ENCODE data around the gene RBP2.

The RBP2 gene

GRCh38 chr3:139458348-139458747 is 18.0 kb downstream of the RBP2 start:
- no peak overlapping the region for H3K4me3 ChIP-seq (ENCODE audit: low read depth, low read length)
- H4K91ac ChIP-seq (ENCODE audit: low read depth, low read length): no peak overlapping the region
- H4K12ac ChIP-seq (ENCODE audit: low read depth, low read length): no peak overlapping the region
- no peak overlapping the region for H3K4ac ChIP-seq (ENCODE audit: low read depth, low read length)
- H3K79me2 ChIP-seq (ENCODE audit: control insufficient read depth, insufficient read depth, low read length, poor library complexity): no peaks in the 10 kb centered on the region
- H3K4me1 ChIP-seq (ENCODE audit: control insufficient read depth in 1 of 2, insufficient read depth in 2 of 2, low read length in 2 of 2): no peaks in the 10 kb centered on the region
- H4K8ac ChIP-seq (ENCODE audit: low read depth, low read length): no peak overlapping the region
- no peak for DNase-seq
- H2BK12ac ChIP-seq (ENCODE audit: low read length): no peak overlapping the region
- no CpG with 5 or more reads among the region's 7 CpGs for WGBS (ENCODE audit: extremely low coverage, insufficient coverage, insufficient read length)
- H3K9me3 ChIP-seq (ENCODE audit: insufficient read depth, low read depth, low read length): no peaks in the 10 kb centered on the region
- H3K79me1 ChIP-seq (ENCODE audit: low read length): no peaks in the 10 kb centered on the region
- H3K27me3 ChIP-seq (ENCODE audit: insufficient read depth, low read length): no peaks in the 10 kb centered on the region
- no peak overlapping the region for H3K27ac ChIP-seq (ENCODE audit: low read depth, low read length)
- H3K4me2 ChIP-seq (ENCODE audit: low read length): no peak overlapping the region
- H3K9ac ChIP-seq (ENCODE audit: low read length): no peak overlapping the region
- H2BK5ac ChIP-seq (ENCODE audit: low read depth, low read length, poor library complexity): no peak overlapping the region
- no peak overlapping the region for H2AFZ ChIP-seq (ENCODE audit: insufficient read depth, low read length, poor library complexity)
- no peak overlapping the region for H2BK120ac ChIP-seq (ENCODE audit: insufficient read depth, low read length, poor library complexity)
- no peak overlapping the region for H3K18ac ChIP-seq (ENCODE audit: low read length)
- H3K36me3 ChIP-seq (ENCODE audit: control insufficient read depth in 1 of 2, insufficient read depth in 2 of 2, low read length in 2 of 2): no peaks in the 10 kb centered on the region
- no peak overlapping the region for H2AK5ac ChIP-seq (ENCODE audit: low read length)
- no peak overlapping the region for H3K14ac ChIP-seq (ENCODE audit: low read length)
- no peak overlapping the region for H3K23ac ChIP-seq (ENCODE audit: low read length)

GRCh38 chr3:139457066-139457465 is 19.2 kb downstream of the RBP2 start:
- WGBS (ENCODE audit: extremely low coverage, insufficient coverage, insufficient read length): no CpG with 5 or more reads among the region's 3 CpGs
- no peak for DNase-seq
- H2AK5ac ChIP-seq (ENCODE audit: low read length): no peak overlapping the region
- H3K14ac ChIP-seq (ENCODE audit: low read length): no peak overlapping the region
- H4K91ac ChIP-seq (ENCODE audit: low read depth, low read length): no peak overlapping the region
- H3K9ac ChIP-seq (ENCODE audit: low read length): no peak overlapping the region
- no peak overlapping the region for H3K4me3 ChIP-seq (ENCODE audit: low read depth, low read length)
- no peaks in the 10 kb centered on the region for H3K36me3 ChIP-seq (ENCODE audit: control insufficient read depth in 1 of 2, insufficient read depth in 2 of 2, low read length in 2 of 2)
- no peak overlapping the region for H3K27ac ChIP-seq (ENCODE audit: low read depth, low read length)
- no peak overlapping the region for H4K12ac ChIP-seq (ENCODE audit: low read depth, low read length)
- no peak overlapping the region for H3K23ac ChIP-seq (ENCODE audit: low read length)
- H3K27me3 ChIP-seq (ENCODE audit: insufficient read depth, low read length): no peaks in the 10 kb centered on the region
- no peak overlapping the region for H2BK12ac ChIP-seq (ENCODE audit: low read length)
- H3K4me2 ChIP-seq (ENCODE audit: low read length): no peak overlapping the region
- H2BK120ac ChIP-seq (ENCODE audit: insufficient read depth, low read length, poor library complexity): no peak overlapping the region
- no peak overlapping the region for H2AFZ ChIP-seq (ENCODE audit: insufficient read depth, low read length, poor library complexity)
- H4K8ac ChIP-seq (ENCODE audit: low read depth, low read length): no peak overlapping the region
- no peaks in the 10 kb centered on the region for H3K79me2 ChIP-seq (ENCODE audit: control insufficient read depth, insufficient read depth, low read length, poor library complexity)
- H3K4ac ChIP-seq (ENCODE audit: low read depth, low read length): no peak overlapping the region
- H3K4me1 ChIP-seq (ENCODE audit: control insufficient read depth in 1 of 2, insufficient read depth in 2 of 2, low read length in 2 of 2): no peaks in the 10 kb centered on the region
- H3K9me3 ChIP-seq (ENCODE audit: insufficient read depth, low read depth, low read length): no peaks in the 10 kb centered on the region
- no peaks in the 10 kb centered on the region for H3K79me1 ChIP-seq (ENCODE audit: low read length)
- no peak overlapping the region for H3K18ac ChIP-seq (ENCODE audit: low read length)
- no peak overlapping the region for H2BK5ac ChIP-seq (ENCODE audit: low read depth, low read length, poor library complexity)

GRCh38 chr3:139456386-139456785 is 19.9 kb downstream of the RBP2 start:
- DNase-seq: no peak
- H3K36me3 ChIP-seq (ENCODE audit: control insufficient read depth in 1 of 2, insufficient read depth in 2 of 2, low read length in 2 of 2): no peaks in the 10 kb centered on the region
- H3K4me1 ChIP-seq (ENCODE audit: control insufficient read depth in 1 of 2, insufficient read depth in 2 of 2, low read length in 2 of 2): no peaks in the 10 kb centered on the region
- no peak overlapping the region for H4K12ac ChIP-seq (ENCODE audit: low read depth, low read length)
- no peak overlapping the region for H2BK5ac ChIP-seq (ENCODE audit: low read depth, low read length, poor library complexity)
- H3K14ac ChIP-seq (ENCODE audit: low read length): no peak overlapping the region
- H4K8ac ChIP-seq (ENCODE audit: low read depth, low read length): no peak overlapping the region
- no peaks in the 10 kb centered on the region for H3K27me3 ChIP-seq (ENCODE audit: insufficient read depth, low read length)
- WGBS (ENCODE audit: extremely low coverage, insufficient coverage, insufficient read length): no CpG with 5 or more reads among the region's 4 CpGs
- no peak overlapping the region for H3K27ac ChIP-seq (ENCODE audit: low read depth, low read length)
- H3K9me3 ChIP-seq (ENCODE audit: insufficient read depth, low read depth, low read length): no peaks in the 10 kb centered on the region
- H3K79me2 ChIP-seq (ENCODE audit: control insufficient read depth, insufficient read depth, low read length, poor library complexity): no peaks in the 10 kb centered on the region
- H2AK5ac ChIP-seq (ENCODE audit: low read length): no peak overlapping the region
- H3K18ac ChIP-seq (ENCODE audit: low read length): no peak overlapping the region
- no peak overlapping the region for H3K9ac ChIP-seq (ENCODE audit: low read length)
- no peak overlapping the region for H2AFZ ChIP-seq (ENCODE audit: insufficient read depth, low read length, poor library complexity)
- no peak overlapping the region for H3K4me2 ChIP-seq (ENCODE audit: low read length)
- no peak overlapping the region for H3K4ac ChIP-seq (ENCODE audit: low read depth, low read length)
- H2BK12ac ChIP-seq (ENCODE audit: low read length): no peak overlapping the region
- no peak overlapping the region for H3K4me3 ChIP-seq (ENCODE audit: low read depth, low read length)
- H2BK120ac ChIP-seq (ENCODE audit: insufficient read depth, low read length, poor library complexity): no peak overlapping the region
- no peak overlapping the region for H4K91ac ChIP-seq (ENCODE audit: low read depth, low read length)
- H3K23ac ChIP-seq (ENCODE audit: low read length): no peak overlapping the region
- H3K79me1 ChIP-seq (ENCODE audit: low read length): no peaks in the 10 kb centered on the region

GRCh38 chr3:139455855-139456254 is 20.5 kb downstream of the RBP2 start:
- Histone ChIP-seq H4K8ac (ENCODE audit: low read depth, low read length) (no peak overlapping the region), H3K18ac (ENCODE audit: low read length) (no peak overlapping the region), H2AFZ (ENCODE audit: insufficient read depth, low read length, poor library complexity) (no peak overlapping the region), H2AK5ac (ENCODE audit: low read length) (no peak overlapping the region), H3K4me1 (ENCODE audit: control insufficient read depth in 1 of 2, insufficient read depth in 2 of 2, low read length in 2 of 2) (no peaks in the 10 kb centered on the region), H4K91ac (ENCODE audit: low read depth, low read length) (no peak overlapping the region), H3K9ac (ENCODE audit: low read length) (no peak overlapping the region), H3K9me3 (ENCODE audit: insufficient read depth, low read depth, low read length) (no peaks in the 10 kb centered on the region), H3K79me2 (ENCODE audit: control insufficient read depth, insufficient read depth, low read length, poor library complexity) (no peaks in the 10 kb centered on the region), H3K4ac (ENCODE audit: low read depth, low read length) (no peak overlapping the region), H3K4me3 (ENCODE audit: low read depth, low read length) (no peak overlapping the region), H3K79me1 (ENCODE audit: low read length) (no peaks in the 10 kb centered on the region), H2BK120ac (ENCODE audit: insufficient read depth, low read length, poor library complexity) (no peak overlapping the region), H3K14ac (ENCODE audit: low read length) (no peak overlapping the region), H2BK12ac (ENCODE audit: low read length) (no peak overlapping the region), H3K23ac (ENCODE audit: low read length) (no peak overlapping the region), H3K4me2 (ENCODE audit: low read length) (no peak overlapping the region), H4K12ac (ENCODE audit: low read depth, low read length) (no peak overlapping the region), H2BK5ac (ENCODE audit: low read depth, low read length, poor library complexity) (no peak overlapping the region), H3K27ac (ENCODE audit: low read depth, low read length) (no peak overlapping the region), H3K27me3 (ENCODE audit: insufficient read depth, low read length) (no peaks in the 10 kb centered on the region), H3K36me3 (ENCODE audit: control insufficient read depth in 1 of 2, insufficient read depth in 2 of 2, low read length in 2 of 2) (no peaks in the 10 kb centered on the region)
- DNase-seq: no peak
- WGBS (ENCODE audit: extremely low coverage, insufficient coverage, insufficient read length): no CpG with 5 or more reads among the region's 3 CpGs

Data from trophoblast cell (in vitro differentiated cells and primary cell).